GM12801 (cell line): ENCODE data around the gene FAM110A.

Experiments used
- TF ChIP-seq, protein P1 (sequence below): IDR thresholded peaks from one replicate; pipeline ENCODE4 v1.5.1; 2011; ENCODE audit warnings: control low read depth; ENCODE audit not compliant: insufficient read length; ENCODE audit errors: extremely low read depth

The FAM110A gene

DNA sequence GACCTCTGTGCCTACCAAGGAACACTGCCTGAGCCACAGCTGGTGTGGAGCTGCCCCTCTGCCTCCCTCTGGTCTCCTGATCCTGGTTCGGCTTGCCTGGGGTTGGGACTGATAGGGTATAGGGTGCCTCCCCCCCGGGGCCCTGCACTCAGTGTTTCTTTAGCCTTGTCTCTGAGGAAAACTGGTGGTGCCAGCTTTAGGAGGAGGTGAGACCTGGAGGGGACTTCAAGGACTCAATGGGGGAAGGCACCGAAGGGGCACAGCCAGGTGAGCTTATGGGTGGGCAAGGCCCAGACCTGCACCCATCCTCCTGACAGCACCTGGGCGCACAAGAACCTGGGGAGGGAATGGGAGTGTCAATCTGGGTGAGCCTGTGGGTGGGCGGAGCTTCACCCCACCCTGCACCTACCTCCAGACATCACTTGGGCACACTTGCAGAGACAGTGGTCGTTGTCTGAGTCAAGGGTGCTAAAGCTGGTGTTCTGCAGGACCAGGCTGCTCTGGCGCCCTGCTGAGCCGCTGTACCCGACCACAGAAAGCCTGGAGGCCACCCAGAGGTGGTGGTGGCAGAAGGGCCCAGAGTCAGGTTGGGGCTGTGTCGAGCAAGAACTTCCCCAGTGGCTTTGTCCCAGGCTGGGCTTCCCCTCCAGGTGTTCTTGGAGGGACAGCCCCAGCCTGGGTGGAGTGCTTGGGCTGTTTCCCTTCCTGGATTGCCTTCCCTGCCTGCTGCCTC lies 40.5 kb downstream of the FAM110A start:
- TF ChIP-seq, protein P1, sequence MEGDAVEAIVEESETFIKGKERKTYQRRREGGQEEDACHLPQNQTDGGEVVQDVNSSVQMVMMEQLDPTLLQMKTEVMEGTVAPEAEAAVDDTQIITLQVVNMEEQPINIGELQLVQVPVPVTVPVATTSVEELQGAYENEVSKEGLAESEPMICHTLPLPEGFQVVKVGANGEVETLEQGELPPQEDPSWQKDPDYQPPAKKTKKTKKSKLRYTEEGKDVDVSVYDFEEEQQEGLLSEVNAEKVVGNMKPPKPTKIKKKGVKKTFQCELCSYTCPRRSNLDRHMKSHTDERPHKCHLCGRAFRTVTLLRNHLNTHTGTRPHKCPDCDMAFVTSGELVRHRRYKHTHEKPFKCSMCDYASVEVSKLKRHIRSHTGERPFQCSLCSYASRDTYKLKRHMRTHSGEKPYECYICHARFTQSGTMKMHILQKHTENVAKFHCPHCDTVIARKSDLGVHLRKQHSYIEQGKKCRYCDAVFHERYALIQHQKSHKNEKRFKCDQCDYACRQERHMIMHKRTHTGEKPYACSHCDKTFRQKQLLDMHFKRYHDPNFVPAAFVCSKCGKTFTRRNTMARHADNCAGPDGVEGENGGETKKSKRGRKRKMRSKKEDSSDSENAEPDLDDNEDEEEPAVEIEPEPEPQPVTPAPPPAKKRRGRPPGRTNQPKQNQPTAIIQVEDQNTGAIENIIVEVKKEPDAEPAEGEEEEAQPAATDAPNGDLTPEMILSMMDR, result no peak

DNA sequence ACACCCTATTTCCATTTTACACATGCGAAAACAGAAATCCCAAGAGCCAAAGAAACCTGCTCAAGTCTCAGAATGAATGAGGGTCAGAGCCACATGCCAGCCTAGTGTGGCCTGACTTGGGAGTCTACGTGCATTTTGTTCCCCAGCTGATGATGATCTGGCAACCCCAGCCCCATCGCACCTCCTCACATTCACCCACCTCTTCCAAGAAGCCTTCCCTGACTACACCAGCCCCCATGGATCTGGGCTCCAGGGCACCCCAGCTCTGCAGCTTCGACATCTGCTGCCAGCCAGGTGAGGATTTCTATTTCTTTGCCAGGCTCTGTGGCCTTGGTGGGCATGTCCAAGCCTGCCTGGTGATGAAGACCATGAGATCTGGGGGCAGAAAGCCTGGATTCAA lies 41.6 kb downstream of the FAM110A start:
- TF ChIP-seq, protein P1, result no peak

DNA sequence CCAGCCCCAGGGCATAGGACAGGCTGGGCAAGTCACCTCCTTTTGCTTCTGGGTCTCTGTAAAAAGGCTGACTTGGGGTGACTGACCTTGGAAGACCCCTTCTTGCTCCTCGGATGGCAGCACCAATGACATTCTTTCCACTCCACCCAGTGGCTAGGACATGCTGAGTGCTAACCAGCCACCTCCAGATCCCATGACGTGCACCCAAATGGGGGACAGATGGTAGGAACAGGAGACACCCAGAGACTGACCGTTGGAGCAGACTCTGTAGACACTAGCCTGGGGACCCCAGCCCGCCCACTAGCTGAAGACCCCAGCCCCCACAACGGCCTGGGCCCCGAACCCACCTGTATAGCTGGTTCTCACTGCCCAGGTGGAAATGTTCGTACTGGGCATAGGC lies 44.3 kb downstream of the FAM110A start:
- TF ChIP-seq, protein P1, result no peak

DNA sequence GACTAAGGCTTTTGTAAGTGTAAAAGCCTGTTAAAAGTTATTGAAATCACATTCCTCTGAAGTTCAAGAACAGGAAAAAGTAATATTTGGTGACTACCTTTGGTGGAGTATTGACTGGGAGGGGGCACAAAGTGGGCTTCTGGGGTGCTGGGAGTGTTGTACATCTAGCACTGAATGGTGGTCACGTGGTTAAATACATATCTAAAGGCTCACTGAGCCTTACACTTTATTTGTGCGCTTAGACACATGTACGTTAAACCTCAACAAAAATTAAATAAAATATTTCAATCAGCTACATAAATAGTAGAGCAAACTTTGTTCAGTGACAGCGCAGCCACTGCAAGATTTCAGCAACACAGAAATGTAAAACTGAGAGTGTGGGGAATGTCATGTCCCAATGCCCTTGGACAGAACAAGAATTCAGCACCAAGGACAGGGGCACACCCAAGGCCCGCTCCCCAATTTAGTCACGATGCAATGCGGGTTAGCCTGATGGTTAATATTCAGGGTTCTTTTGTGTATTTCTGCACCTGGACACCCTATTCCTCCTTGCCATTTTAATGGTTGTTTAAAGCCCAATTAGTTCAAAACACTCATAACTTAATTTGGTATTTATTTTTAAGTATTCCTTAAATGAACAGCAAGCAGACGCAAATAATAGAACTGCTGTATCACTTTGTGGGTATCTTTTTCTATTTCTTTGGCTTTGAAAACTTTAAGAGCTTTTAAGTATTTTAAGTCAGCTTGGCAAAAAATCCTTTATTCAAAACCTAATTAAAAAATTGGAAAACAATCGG lies 45.2 kb downstream of the FAM110A start:
- TF ChIP-seq, protein P1, result no peak

DNA sequence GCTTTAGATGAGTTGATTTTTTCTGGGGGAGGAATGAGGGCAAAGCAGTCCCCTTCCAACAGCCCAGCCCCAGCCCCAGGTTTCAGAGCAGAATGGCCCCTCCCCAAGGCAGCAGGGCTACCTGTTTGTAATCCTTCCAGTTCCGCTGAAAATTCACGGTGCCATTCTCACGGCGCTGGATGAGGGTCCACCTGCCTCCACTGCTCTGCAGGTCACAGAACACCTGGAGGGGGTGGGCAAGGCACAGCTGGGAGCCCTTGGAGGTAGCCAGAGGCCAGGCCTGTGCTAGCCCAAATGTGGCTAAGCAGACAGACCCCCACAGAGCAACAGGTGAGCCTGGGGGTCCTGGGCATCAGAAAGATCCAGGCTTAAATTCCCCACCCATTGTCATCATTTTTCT lies 46.1 kb downstream of the FAM110A start:
- TF ChIP-seq, protein P1, result no peak

DNA sequence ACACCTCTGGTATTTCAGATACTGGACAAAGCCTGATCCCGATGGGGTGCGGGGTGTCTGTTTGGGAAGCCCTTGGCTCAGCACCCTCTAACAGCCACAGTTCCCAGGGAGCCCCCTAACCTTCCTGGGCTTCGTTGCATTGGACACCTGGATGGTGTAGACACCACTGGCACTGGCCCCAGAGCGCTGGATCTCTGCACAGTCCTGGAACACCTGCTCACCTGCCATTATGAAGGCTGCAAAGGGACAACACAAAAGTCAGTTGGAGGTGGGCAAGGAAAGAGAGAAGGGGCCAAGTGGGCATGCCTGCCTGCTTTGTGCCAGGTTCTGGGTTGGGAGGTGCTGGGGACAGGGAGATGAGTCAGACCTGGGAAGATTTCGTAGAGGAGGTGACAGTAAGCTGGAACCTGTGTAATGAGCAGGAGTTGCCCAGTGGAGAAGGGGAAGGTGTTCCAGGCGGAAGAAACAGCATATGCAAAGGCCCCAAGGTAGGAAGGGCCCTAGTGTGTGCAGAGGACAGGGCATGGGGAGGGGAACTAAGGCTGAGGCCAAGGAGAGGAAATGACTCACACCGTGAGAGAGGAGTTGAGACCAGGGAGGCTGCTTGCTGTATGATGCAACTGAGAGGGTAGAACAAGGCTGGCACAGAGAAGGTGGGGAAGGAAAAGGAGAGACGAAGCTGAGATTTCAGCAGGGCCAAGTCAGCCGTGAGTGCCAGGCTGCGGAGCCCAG lies 47.7 kb downstream of the FAM110A start:
- TF ChIP-seq, protein P1, result no peak

DNA sequence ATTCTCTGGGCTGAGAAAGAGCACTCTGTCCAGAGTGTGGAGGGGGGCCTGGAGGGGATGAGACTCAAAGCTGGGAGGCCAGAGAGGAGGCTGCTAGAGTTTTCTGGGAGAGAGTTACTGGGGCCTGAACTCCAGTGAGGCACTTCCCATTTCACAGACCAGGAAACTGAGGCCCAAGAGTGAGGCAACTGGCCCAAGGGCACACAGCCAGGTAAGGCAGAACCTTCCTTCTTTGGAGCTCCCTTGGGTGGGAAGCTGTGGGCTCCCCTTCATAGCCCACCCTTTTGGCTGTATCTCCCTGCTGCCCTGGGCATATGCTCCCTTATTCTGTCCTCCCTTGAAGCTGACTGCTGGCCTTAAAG lies 48.2 kb downstream of the FAM110A start:
- TF ChIP-seq, protein P1, result no peak
